ENCODE data around the gene MCCC1.
"Not testable (repeated sequence)": the region's sequence is repeated elsewhere in the genome, so short reads cannot be mapped to it uniquely, and the experiment has no call there.

MCCC1 gene

DNA sequence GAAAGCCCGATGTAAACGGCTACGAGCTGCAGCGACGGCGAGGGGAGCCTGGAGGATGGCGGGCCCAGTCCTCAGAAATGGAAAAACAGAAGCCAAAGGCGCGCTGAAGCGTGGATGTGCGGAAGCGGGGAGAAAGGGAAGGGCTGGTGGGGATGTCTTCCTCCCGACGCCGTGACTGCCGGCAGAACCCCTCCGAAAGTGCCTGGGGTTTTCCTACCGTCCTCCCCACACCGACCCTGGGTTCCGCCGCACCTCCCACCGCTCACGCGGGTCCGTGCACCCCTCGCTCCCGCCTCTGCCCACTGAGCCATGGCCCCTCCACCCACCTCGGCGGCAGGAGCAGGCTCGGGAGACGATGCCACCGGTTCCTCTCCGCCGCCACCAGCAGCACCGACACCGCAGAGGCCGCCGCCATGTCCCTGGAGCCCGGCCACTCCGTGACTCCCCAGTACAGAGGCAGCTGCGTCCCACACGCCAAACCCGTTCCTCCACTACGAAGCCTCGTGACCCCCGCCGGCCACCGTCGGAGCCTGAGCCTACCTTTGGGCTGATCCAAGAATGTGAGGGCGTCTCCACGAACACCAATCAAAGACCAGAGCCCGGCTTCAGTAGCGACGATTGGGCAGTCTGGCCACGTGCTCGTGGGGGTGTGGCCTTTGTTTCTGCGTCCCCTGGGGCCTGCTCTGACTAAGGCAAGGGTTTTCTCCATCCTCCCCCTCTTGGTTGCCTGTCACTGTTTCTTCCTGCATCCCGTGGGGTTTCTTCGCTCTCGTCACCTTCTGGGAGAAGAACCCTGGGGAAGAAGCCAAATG lies at the start of gene MCCC1:
Gene MCCC1, minus strand, starts transcription at position 471 of the 812 bp plus-strand sequence. Its CDS starts 56 bp downstream, at position 415.
- peak; percentile 99 for DNase-seq (ENCODE audit: low read depth)

DNA sequence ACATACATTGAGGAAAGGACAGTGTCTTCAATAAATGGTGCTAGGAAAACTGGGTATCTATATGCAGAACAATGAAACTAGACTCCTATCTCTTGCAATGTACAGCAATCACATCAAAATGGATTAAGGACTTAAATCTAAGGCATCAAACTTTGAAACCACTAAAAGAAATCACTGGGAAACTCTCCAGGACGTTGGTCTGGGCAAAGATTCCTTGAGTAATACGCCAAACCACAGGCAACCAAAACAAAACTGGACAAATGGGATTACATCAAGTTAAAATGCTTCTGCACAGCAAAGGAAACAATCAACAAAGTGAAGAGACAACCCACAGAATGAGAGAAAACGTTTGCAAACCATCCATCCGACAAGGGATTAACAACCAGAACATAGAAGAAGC lies 48.8 kb upstream of the MCCC1 start:
- peak; percentile 39 for DNase-seq (ENCODE audit: low read depth)

DNA sequence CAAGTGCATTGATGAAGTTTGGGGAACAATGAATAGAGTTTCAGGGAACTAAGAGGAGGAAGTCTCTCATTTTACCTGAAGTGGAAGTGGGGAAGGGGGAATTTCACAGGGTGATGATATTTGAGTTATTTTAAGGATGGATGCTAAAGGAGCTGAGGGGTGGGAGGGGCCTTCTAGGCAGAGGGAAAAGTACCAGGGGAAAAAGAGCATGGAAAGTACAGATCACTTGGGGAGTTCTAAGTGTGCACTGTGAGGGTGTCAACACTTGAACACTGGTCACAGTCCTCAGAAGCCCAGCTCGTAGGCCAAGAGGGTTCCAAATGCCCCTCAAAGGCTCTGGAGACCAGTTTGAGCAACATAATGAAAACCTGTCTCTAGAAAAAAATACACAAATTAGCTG lies 45.1 kb upstream of the MCCC1 start:
- no peak for DNase-seq (ENCODE audit: low read depth)

DNA sequence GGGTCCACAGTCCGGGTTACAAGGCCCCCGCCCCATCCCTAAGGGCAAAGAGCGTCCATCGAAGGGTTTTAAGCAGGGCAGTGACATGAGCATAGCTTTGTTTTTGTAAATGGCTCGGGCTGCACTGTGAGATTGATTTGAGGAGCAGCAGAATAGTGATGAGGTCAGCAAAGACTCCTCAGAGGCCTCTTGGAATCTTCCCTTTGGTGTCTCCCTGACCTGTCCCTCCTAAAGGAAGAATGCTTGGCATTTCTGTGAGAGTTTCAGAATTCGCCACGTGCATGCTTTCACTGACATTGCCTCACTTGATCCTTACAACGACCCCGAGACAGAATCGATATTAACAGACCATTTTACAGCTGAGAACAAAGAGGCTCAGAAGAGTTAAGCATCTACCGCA lies 42.9 kb upstream of the MCCC1 start:
- peak; percentile 10 for DNase-seq (ENCODE audit: low read depth)

GRCh38 chr3:183134844-183135243 lies 35.5 kb upstream of the MCCC1 start:
- DNase-seq (ENCODE audit: low read depth), result no peak

- no peak for DNase-seq (ENCODE audit: low read depth)
Observed at GRCh38 chr3:183132409-183132808, 33.1 kb upstream of the MCCC1 start.

GRCh38 chr3:183131735-183132134 lies 32.4 kb upstream of the MCCC1 start:
- DNase-seq (ENCODE audit: low read depth), result peak; percentile 60

GRCh38 chr3:183131186-183131725 lies 32.0 kb upstream of the MCCC1 start:
- DNase-seq (ENCODE audit: low read depth), result no peak

- no peak for DNase-seq (ENCODE audit: low read depth)
Observed at GRCh38 chr3:183129243-183129642, 29.9 kb upstream of the MCCC1 start.

DNA sequence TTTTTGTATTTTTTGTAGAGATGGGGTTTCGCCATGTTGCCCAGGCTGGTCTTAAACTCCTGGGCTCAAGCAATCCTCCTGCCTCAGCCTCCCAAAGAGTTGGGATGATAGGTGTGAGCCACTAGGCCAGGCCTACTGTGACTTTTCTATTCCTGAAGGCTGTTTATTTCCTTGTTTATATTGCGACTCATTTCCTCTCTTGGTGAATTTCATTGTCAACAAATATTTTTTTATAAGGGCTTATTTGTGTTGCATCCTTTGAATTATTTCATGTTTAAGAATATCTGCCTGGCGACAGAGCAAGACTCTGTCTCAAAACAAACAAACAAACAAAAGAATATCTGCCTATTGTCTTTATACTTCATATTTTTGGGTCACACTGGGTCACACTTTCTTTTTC lies 29.4 kb upstream of the MCCC1 start:
- DNase-seq (ENCODE audit: low read depth), result no peak

DNA sequence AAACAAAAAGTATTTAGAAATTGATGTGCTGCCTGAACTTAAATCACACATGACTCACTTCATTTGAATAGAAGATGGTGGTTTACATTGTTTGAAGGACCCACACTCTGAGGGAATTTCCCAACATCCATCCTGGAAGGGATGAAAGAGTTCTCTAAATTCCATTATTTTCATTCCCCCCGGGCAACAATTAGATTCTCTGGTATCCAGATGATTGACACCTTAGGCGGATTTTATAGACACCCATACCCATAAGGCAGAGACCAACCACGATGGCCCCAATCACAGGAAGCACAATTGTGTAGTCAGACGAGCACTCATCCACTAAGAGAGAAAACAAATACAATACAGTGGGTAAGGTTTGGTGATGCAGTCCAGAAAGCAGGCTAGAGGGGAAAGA lies 24.6 kb upstream of the MCCC1 start:
- peak; percentile 45 for DNase-seq (ENCODE audit: low read depth)

DNA sequence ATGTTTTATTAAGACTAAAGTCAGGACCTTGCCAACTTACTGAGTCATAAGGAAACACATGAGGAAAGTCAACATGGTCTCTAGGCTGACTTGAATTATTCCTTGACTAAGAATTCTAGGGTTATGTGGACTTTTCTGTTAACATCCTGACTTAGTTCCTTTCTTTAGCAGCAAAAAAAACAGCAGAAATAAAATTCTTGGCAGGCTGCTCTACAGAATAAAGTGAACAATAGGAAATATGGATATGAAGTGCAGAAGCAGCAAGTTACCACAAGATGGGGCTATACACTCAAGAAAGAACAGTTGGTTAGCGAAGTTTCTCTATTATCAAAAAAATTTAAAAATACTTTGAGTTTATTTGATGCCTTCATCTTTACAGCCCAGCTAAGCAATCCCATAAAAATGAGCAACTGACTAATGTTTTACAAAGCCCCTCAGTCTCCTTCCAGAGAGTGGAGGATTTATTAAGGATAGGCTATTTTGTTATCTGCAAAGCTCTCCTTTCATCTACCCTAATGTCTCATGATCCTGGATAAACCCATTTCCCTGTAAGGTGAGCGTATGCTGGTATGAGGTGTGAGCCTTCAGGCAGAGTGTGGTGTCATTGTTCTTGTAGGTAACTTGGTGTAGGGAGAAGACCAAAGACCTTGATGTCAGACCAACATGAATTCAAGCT lies 23.1 kb upstream of the MCCC1 start:
- DNase-seq (ENCODE audit: low read depth), result peak; percentile 65

GRCh38 chr3:183120538-183121215 lies 21.4 kb upstream of the MCCC1 start:
- DNase-seq (ENCODE audit: low read depth), result no peak

DNA sequence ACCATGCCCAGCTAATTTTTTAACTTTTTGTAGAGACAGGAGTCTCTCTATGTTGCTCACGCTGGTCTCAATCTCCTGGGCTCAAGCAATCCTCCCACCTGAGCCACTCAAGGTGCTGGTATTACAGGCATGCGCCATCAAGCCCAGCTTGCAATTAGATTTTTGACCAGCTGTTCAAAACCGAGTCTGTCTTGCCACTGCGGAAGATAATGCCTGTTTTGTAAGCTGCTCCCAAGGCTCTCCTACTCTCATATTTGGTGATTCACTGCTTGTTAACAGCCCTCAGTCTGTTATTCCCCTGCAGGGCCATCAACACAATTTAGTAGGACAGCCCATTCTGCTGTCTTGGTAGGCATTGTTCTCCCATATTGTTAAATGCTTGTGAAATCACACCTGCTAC lies 17.8 kb upstream of the MCCC1 start:
- DNase-seq (ENCODE audit: low read depth), result no peak

GRCh38 chr3:183116025-183116614 lies 16.8 kb upstream of the MCCC1 start:
- DNase-seq (ENCODE audit: low read depth), result no peak

- no peak for DNase-seq (ENCODE audit: low read depth)
Observed at GRCh38 chr3:183114384-183115178, 15.3 kb upstream of the MCCC1 start.

DNA sequence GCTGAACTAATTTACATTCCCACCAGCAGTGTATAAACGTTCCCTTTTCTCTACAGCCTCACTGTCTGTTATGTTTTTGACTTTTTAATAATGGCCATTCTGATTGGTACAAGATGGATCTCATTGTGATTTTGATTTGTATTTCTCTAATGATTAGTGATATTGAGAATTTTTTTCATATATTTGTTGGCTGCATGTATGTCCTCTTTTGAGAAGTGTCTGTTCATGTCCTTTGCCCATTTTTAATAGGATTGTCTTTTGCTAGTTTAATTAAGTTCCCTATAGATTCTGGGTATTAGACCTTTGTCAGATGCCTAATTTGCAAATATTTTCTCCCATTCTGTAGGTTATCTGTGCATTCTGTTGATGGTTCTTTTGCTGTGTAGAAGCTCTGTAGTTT lies 10.6 kb upstream of the MCCC1 start:
- DNase-seq (ENCODE audit: low read depth), result not testable (repeated sequence)

DNA sequence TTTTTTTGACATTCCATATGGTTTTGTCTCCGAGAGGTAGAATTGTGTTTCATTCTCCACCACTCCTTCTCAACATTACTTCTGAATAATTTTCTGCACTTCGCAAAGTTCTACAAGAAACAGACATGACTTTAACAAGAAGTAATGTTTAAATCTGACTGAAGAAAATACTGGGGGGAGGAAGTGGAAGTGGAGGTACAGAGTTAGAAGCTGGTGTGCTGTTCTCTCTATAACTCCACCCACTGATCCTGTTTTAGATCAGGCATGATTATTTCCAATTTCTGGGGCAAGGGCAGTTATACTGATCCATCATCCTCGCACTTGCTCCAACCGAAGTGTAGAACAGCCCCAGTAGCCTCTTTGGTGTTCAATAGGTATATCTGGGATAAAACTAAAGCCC lies 9.2 kb upstream of the MCCC1 start:
- DNase-seq (ENCODE audit: low read depth), result no peak

DNA sequence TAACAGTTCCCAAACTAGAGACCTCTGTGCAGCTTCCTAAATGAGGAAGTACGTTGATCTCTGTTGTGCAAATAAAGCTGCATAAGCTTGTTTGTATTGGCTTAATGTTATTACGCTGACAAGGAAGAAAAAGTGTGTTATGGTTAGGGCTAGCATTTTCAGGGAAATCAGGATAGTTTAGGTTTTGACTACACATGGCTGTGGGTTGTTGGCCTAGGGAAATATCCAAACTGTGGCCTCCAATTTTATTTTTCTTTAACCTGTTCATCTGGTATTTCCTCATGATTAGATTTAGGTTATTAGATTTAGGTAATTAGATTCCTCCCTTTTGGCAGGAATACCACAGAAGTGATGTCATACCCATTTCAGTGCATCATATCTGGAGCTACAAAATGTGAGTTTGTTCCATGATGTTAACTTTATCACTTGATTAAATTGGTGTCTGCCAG lies 8.7 kb upstream of the MCCC1 start:
- peak; percentile 16 for DNase-seq (ENCODE audit: low read depth)

GRCh38 chr3:183107372-183107771 lies 8.1 kb upstream of the MCCC1 start:
- DNase-seq (ENCODE audit: low read depth), result not testable (repeated sequence)

GRCh38 chr3:183106635-183107034 lies 7.3 kb upstream of the MCCC1 start:
- DNase-seq (ENCODE audit: low read depth), result no peak
